ENCODE measurements around the gene MSH5. TPM values are rescaled to one million over a fixed set of nuclear protein-coding genes. Genes with fewer than 3 reads are reported as not detected.

MSH5 gene
- total and polyA plus RNA-seq, 9 of the 15 experiments (the other 6 are each of a cell fraction or from before 2014, with no cell fraction given) = 12.5 to 104 (median 46.6) TPM

GRCh38 chr6:31702819-31703716 lies 36.7 kb upstream of the MSH5 start, which contains the start of gene ABHD16A (continued):
- TF ChIP-seq RREB1 (CRISPR knock-in tag; IDR thresholded peaks at IDR 0.05) (peak; percentile 67; the same call in 1 of the 2 replicates), ZMIZ1 (IDR thresholded peaks at IDR 0.05; ENCODE audit: low read depth in 2 of 2, low read length in 2 of 2) (peak in 1 of 2 experiments; percentile 85; a peak in 3 of 4 replicates), MTA1 (IDR thresholded peaks at IDR 0.05; ENCODE audit: borderline replicate concordance) (peak; percentile 71), RBM25 (IDR thresholded peaks at IDR 0.05; ENCODE audit: low read depth, low read length, severe bottlenecking) (no peak), SPI1 (IDR thresholded peaks at IDR 0.05; ENCODE audit: borderline replicate concordance, low read depth, low read length) (no peak), HNRNPUL1 (IDR thresholded peaks at IDR 0.05; ENCODE audit: low read length) (no peak), PCBP1 (IDR thresholded peaks at IDR 0.05; ENCODE audit: low read depth, low read length, poor library complexity, severe bottlenecking) (peak; percentile 19), TGIF2 (CRISPR knock-in tag; IDR thresholded peaks at IDR 0.05) (no peak), TBP (optimal IDR thresholded peaks at IDR 0.05; ENCODE audit: low read depth, low read length) (peak; percentile 93), KLF1 (tag; IDR thresholded peaks at IDR 0.05) (0 out of 2 replicates have a peak, but pooled peaks have one; percentile 11), BCOR (IDR thresholded peaks at IDR 0.05) (peak; percentile 54; the same call in 1 of the 2 replicates), ELK3 (CRISPR knock-in tag; IDR thresholded peaks at IDR 0.05) (no peak), XRCC5 (IDR thresholded peaks at IDR 0.05; ENCODE audit: low read depth, low read length) (0 out of 2 replicates have a peak, but pooled peaks have one; percentile 61), ELK1 (CRISPR knock-in tag; IDR thresholded peaks at IDR 0.05) (no peak), ZNF707 (CRISPR knock-in tag; conservative IDR thresholded peaks at IDR 0.05) (0 out of 2 replicates have a peak, but pooled peaks have one; percentile 24)
